IMR-90 (cell line): ENCODE measurements around the gene CUL1. TPM values are rescaled to one million over a fixed set of nuclear protein-coding genes. Genes with fewer than 3 reads are reported as not detected.

Experiments used
- ATAC-seq: fragments of 200-7000 bp; cut with Tn5 transposase; 2 replicates; pipeline ENCODE4 v1.9.1; 2020; ENCODE audit warnings: low read depth, mild to moderate bottlenecking, moderate library complexity
- BruUV-seq: library from RNA; stranded (reverse); fragments of 400-500 nt; replicated peaks from 2 replicates; lab custom pipeline; 2021; lab: Mats Ljungman, UMichigan
- CTCF ChIA-PET: fragments of 300-600 bp; formaldehyde crosslinking; extraction: SDS; loops from one replicate; lab custom pipeline; 2021; ENCODE audit warnings: antibody characterized with exemption; lab: Yijun Ruan, JAX
- POLR2A ChIA-PET: fragments of 300-600 bp; sonication (Branson Sonifier 250); formaldehyde crosslinking; loops from one replicate; lab custom pipeline; 2022; ENCODE audit warnings: antibody characterized with exemption; ENCODE audit not compliant: unreplicated experiment; lab: Charles Lee
- DNase-seq: peaks from one replicate; pipeline ENCODE4 v3.0.0; 2013
- H2AFZ ChIP-seq: replicated peaks from 2 replicates; pipeline ENCODE3; 2013; ENCODE audit warnings: low read length, mild to moderate bottlenecking; ENCODE audit not compliant: poor library complexity
- H2AK5ac ChIP-seq: 2 replicates; pipeline ENCODE4 v1.6.1; 2013; ENCODE audit warnings: low read depth, low read length, inconsistent platforms
- H2AK9ac ChIP-seq: replicated peaks from 2 replicates; pipeline ENCODE3; 2013; ENCODE audit warnings: mild to moderate bottlenecking, low read depth, low read length, moderate library complexity; ENCODE audit not compliant: poor library complexity
- H2BK120ac ChIP-seq: 2 replicates; pipeline ENCODE4 v1.6.1; 2013; ENCODE audit warnings: low read depth, low read length, inconsistent platforms
- H2BK15ac ChIP-seq: 3 replicates; pipeline ENCODE4 v1.6.1; 2013; ENCODE audit warnings: low read depth, low read length, inconsistent platforms
- H2BK20ac ChIP-seq: 2 replicates; pipeline ENCODE4 v1.6.1; 2013; ENCODE audit warnings: low read depth, mild to moderate bottlenecking, inconsistent platforms, low read length, moderate library complexity
- H2BK5ac ChIP-seq: 2 replicates; pipeline ENCODE4 v1.6.1; 2013; ENCODE audit warnings: mild to moderate bottlenecking, low read depth, low read length, inconsistent platforms; ENCODE audit not compliant: poor library complexity, severe bottlenecking
- H3K14ac ChIP-seq: replicated peaks from 2 replicates; pipeline ENCODE4 v1.6.1; 2013; ENCODE audit warnings: low read depth, low read length, inconsistent platforms
- H3K18ac ChIP-seq: 2 replicates; pipeline ENCODE4 v1.6.1; 2013; ENCODE audit warnings: low read depth, low read length, control low read depth
- H3K23ac ChIP-seq: 2 replicates; pipeline ENCODE4 v1.6.1; 2013; ENCODE audit warnings: low read depth, low read length, inconsistent platforms
- H3K27ac ChIP-seq: 2 replicates; pipeline ENCODE4 v1.5.1; 2013; ENCODE audit warnings: mild to moderate bottlenecking, control low read depth, low read length; ENCODE audit not compliant: insufficient read depth
- H3K27me3 ChIP-seq: 2 replicates; pipeline ENCODE4 v1.6.1; 2013; ENCODE audit warnings: low read length; ENCODE audit not compliant: control insufficient read depth, insufficient read depth
- H3K36me3 ChIP-seq: 2 replicates; pipeline ENCODE4 v1.6.1; 2013; ENCODE audit warnings: low read length, mixed read lengths; ENCODE audit not compliant: control insufficient read depth, insufficient read depth
- H3K4ac ChIP-seq: 2 replicates; pipeline ENCODE4 v1.6.1; 2013; ENCODE audit warnings: low read depth, low read length, inconsistent platforms
- H3K4me1 ChIP-seq: 2 replicates; pipeline ENCODE4 v1.6.1; 2013; ENCODE audit warnings: low read length, mixed read lengths; ENCODE audit not compliant: control insufficient read depth, insufficient read depth
- H3K4me2 ChIP-seq: 2 replicates; pipeline ENCODE4 v1.6.1; 2013; ENCODE audit warnings: low read depth, mild to moderate bottlenecking, control low read depth, low read length, moderate library complexity
- H3K4me3 ChIP-seq: 2 replicates; pipeline ENCODE4 v1.5.1; 2013; ENCODE audit warnings: low read depth, mild to moderate bottlenecking, control low read depth, low read length, moderate library complexity; ENCODE audit not compliant: insufficient read depth
- H3K56ac ChIP-seq: 2 replicates; pipeline ENCODE4 v1.6.1; 2013; ENCODE audit warnings: low read length, inconsistent platforms; ENCODE audit not compliant: insufficient read depth; ENCODE audit errors: extremely low read depth
- H3K79me1 ChIP-seq, 2 experiments: 2 replicates each; pipeline ENCODE4 v1.6.1; 2013; ENCODE audit warnings: low read length in 2 of 2, inconsistent platforms in 1 of 2, low read depth in 1 of 2
- H3K9ac ChIP-seq: 2 replicates; pipeline ENCODE4 v1.6.1; 2013; ENCODE audit warnings: low read depth, low read length, control low read depth
- H3K9me1 ChIP-seq: 2 replicates; pipeline ENCODE4 v1.6.1; 2013; ENCODE audit warnings: low read length, inconsistent platforms; ENCODE audit not compliant: insufficient read depth
- H3K9me3 ChIP-seq: 2 replicates; pipeline ENCODE4 v1.6.1; 2013; ENCODE audit warnings: low read length; ENCODE audit not compliant: control insufficient read depth, insufficient read depth
- H4K20me1 ChIP-seq: 2 replicates; pipeline ENCODE4 v1.6.1; 2013; ENCODE audit warnings: low read length, inconsistent platforms; ENCODE audit not compliant: insufficient read depth
- H4K5ac ChIP-seq: 2 replicates; pipeline ENCODE4 v1.6.1; 2013; ENCODE audit warnings: mild to moderate bottlenecking, low read depth, low read length, control low read depth
- H4K8ac ChIP-seq, 2 experiments: 2 replicates each; pipeline ENCODE4 v1.6.1; 2013; ENCODE audit warnings: low read depth in 2 of 2, low read length in 2 of 2, control low read depth in 1 of 2, inconsistent platforms in 1 of 2
- H4K91ac ChIP-seq: 2 replicates; pipeline ENCODE4 v1.6.1; 2013; ENCODE audit warnings: low read depth, low read length, inconsistent platforms; ENCODE audit not compliant: insufficient read depth
- BHLHE40 ChIP-seq: fragments of 150-350 bp; IDR thresholded peaks from 2 replicates; pipeline ENCODE4 v1.6.1; 2016; ENCODE audit warnings: mild to moderate bottlenecking, low read depth, low read length
- CEBPB ChIP-seq: IDR thresholded peaks from 2 replicates; pipeline ENCODE4 v1.6.1; 2012; ENCODE audit warnings: low read depth, low read length, improper control_type of control experiment
- CHD1 ChIP-seq: IDR thresholded peaks from 2 replicates; pipeline ENCODE4 v1.6.1; 2012; ENCODE audit warnings: low read depth, low read length, improper control_type of control experiment
- FOS ChIP-seq: fragments of 150-350 bp; IDR thresholded peaks from 2 replicates; pipeline ENCODE4 v1.6.1; 2016; ENCODE audit warnings: low read depth, low read length
- MAFK ChIP-seq: IDR thresholded peaks from 2 replicates; pipeline ENCODE4 v1.6.1; 2012; ENCODE audit warnings: low read depth, low read length, improper control_type of control experiment
- MAZ ChIP-seq: IDR thresholded peaks from 2 replicates; pipeline ENCODE4 v1.6.1; 2012; ENCODE audit warnings: low read depth, mild to moderate bottlenecking, low read length, improper control_type of control experiment, moderate library complexity, borderline replicate concordance
- MXI1 ChIP-seq: IDR thresholded peaks from 2 replicates; pipeline ENCODE4 v1.6.1; 2012; ENCODE audit warnings: low read depth, mild to moderate bottlenecking, low read length, moderate library complexity, borderline replicate concordance
- NFE2L2 ChIP-seq: fragments of 150-350 bp; IDR thresholded peaks from 2 replicates; pipeline ENCODE4 v1.6.1; 2016; ENCODE audit warnings: low read depth, mild to moderate bottlenecking, low read length
- POLR2A ChIP-seq: IDR thresholded peaks from 2 replicates; pipeline ENCODE4 v1.6.1; 2012; ENCODE audit warnings: mild to moderate bottlenecking, low read depth, low read length
- RAD21 ChIP-seq: IDR thresholded peaks from 2 replicates; pipeline ENCODE4 v1.6.1; 2012; ENCODE audit warnings: low read length, improper control_type of control experiment
- RCOR1 ChIP-seq: IDR thresholded peaks from 2 replicates; pipeline ENCODE4 v1.6.1; 2012; ENCODE audit warnings: mild to moderate bottlenecking, low read length, improper control_type of control experiment; ENCODE audit not compliant: insufficient replicate concordance
- RFX5 ChIP-seq: IDR thresholded peaks from 2 replicates; pipeline ENCODE4 v1.8.0; 2012; ENCODE audit warnings: low read depth, mild to moderate bottlenecking, low read length, moderate library complexity
- SMC3 ChIP-seq: fragments of 150-350 bp; IDR thresholded peaks from 2 replicates; pipeline ENCODE4 v1.6.1; 2016; ENCODE audit warnings: low read depth, mild to moderate bottlenecking, antibody characterized with exemption, low read length, moderate library complexity
- WGBS, 2 experiments: methylation state at CpG; one replicate each; pipeline versions ENCODE4 v1.1.5 to v1.1.7; 2013; ENCODE audit warnings: missing lambda C conversion rate in 2 of 2; ENCODE audit not compliant: insufficient read length in 1 of 2; ENCODE audit errors: extremely low coverage in 2 of 2; 5-methylcytosine and 5-hydroxymethylcytosine counted together
- dilution Hi-C: fragments of 300-500 bp; cut with HindIII; formaldehyde crosslinking; loops from one replicate; pipeline ENCODE4 v1.14.3; 2018; ENCODE audit warnings: low sequenced_read_pairs; ENCODE audit not compliant: unreplicated experiment
- in situ Hi-C: fragments of 300-500 bp; cut with MboI; formaldehyde crosslinking; loops from 3 replicates; pipeline ENCODE4 v1.14.3; 2019; ENCODE audit warnings: low sequenced_read_pairs, inconsistent platforms, mixed read lengths
- intact Hi-C: fragments of 100-400 bp; cut with micrococcal nuclease; formaldehyde crosslinking; loops from 2 replicates; pipeline ENCODE4 v1.10.0; 2022
- polyA plus RNA-seq, 3 experiments: library from polyadenylated mRNA; depleted of rRNA; stranded (reverse); fragments of >200 nt; gene quantifications; 2 replicates each; pipeline ENCODE4 v1.2.3, GENCODE V29; 2012; ENCODE audit warnings: low replicate concordance in 1 of 3
- total RNA-seq: library from RNA; depleted of rRNA; stranded (reverse); fragments of >200 nt; gene quantifications from 2 replicates; pipeline ENCODE4 v1.2.3, GENCODE V29; 2012
- TF ChIP-seq, protein P1 (sequence below): fragments of 150-350 bp; IDR thresholded peaks from 2 replicates; pipeline ENCODE4 v1.6.1; 2017; ENCODE audit warnings: mild to moderate bottlenecking, antibody characterized with exemption, low read length, low read depth
- TF ChIP-seq, protein P2 (sequence below): fragments of 150-350 bp; IDR thresholded peaks from 2 replicates; pipeline ENCODE4 v1.6.1; 2016; ENCODE audit warnings: low read depth, mild to moderate bottlenecking, low read length, moderate library complexity, borderline replicate concordance
- TF ChIP-seq, protein P3 (sequence below): conservative IDR thresholded peaks from 2 replicates; pipeline ENCODE4 v1.5.1; 2012; ENCODE audit warnings: mild to moderate bottlenecking, low read depth, low read length, improper control_type of control experiment

CUL1 gene
- total and polyA plus RNA-seq, 2 of the 4 experiments (the other 2 are of a cell fraction), result 44.0 to 46.2 TPM

DNA sequence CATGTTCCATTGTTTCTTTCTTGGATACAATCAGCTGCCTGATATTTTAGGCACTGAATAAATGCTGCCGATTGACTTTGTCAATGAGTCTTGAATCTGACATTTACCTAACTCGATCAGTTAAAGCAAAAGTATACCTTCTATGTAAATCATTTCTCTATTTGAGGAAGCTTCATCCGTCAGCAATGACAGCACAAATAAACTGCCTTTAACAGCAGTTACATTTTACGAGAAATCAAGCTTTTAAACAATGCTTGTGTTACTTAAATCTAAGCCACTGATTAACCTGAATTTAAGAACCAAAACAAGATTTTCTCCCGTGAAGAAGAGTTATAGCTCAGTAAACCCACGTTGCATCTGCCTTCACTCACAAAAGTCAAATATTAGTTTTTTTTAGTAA is 71.3 kb downstream of the CUL1 start:
- peaks cover 5% of the 10 kb centered on the region; the same call in 1 of the 2 replicates for H4K20me1 ChIP-seq
- dilution Hi-C loops, result no loop called here
- WGBS, 2 experiments, result no CpG with 5 or more reads among the region's 6 CpGs
- H3K9me3 ChIP-seq, result no peaks in the 10 kb centered on the region
- POLR2A ChIA-PET, result no interaction called here
- in situ Hi-C loops, result no loop called here
- H3K9me1 ChIP-seq, result peaks cover 6% of the 10 kb centered on the region
- no peak overlapping the region for H3K18ac ChIP-seq
- no peak overlapping the region for H4K5ac ChIP-seq
- H3K4me1 ChIP-seq, result peaks cover 5% of the 10 kb centered on the region
- ATAC-seq (no peak), DNase-seq (no peak)
- no peak overlapping the region for H2BK20ac ChIP-seq
- CTCF ChIA-PET, result interaction anchor here (0.7 kb wide), 1 partner anchor 193 kb away, joined by 4 read pairs; no protein-coding TSS in a partner anchor
- H3K14ac ChIP-seq, result no peak overlapping the region
- H3K4me2 ChIP-seq, result no peak overlapping the region
- peaks cover 19% of the 10 kb centered on the region for H3K36me3 ChIP-seq
- TF ChIP-seq POLR2A, result no peak
- no peak for TF ChIP-seq MAFK
- no peak for TF ChIP-seq CHD1
- no peak for TF ChIP-seq RFX5
- TF ChIP-seq, protein P1, sequence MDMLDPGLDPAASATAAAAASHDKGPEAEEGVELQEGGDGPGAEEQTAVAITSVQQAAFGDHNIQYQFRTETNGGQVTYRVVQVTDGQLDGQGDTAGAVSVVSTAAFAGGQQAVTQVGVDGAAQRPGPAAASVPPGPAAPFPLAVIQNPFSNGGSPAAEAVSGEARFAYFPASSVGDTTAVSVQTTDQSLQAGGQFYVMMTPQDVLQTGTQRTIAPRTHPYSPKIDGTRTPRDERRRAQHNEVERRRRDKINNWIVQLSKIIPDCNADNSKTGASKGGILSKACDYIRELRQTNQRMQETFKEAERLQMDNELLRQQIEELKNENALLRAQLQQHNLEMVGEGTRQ, result no peak
- TF ChIP-seq MXI1, result no peak
- TF ChIP-seq, protein P2, sequence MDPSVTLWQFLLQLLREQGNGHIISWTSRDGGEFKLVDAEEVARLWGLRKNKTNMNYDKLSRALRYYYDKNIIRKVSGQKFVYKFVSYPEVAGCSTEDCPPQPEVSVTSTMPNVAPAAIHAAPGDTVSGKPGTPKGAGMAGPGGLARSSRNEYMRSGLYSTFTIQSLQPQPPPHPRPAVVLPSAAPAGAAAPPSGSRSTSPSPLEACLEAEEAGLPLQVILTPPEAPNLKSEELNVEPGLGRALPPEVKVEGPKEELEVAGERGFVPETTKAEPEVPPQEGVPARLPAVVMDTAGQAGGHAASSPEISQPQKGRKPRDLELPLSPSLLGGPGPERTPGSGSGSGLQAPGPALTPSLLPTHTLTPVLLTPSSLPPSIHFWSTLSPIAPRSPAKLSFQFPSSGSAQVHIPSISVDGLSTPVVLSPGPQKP, result no peak
- no peak for TF ChIP-seq NFE2L2
- no peak for TF ChIP-seq MAZ
- no peak for TF ChIP-seq BHLHE40
- no peak for TF ChIP-seq RAD21
- no peak for TF ChIP-seq FOS
- TF ChIP-seq RCOR1, result no peak
- TF ChIP-seq SMC3, result no peak
- no peak for TF ChIP-seq CEBPB
- TF ChIP-seq, protein P3, sequence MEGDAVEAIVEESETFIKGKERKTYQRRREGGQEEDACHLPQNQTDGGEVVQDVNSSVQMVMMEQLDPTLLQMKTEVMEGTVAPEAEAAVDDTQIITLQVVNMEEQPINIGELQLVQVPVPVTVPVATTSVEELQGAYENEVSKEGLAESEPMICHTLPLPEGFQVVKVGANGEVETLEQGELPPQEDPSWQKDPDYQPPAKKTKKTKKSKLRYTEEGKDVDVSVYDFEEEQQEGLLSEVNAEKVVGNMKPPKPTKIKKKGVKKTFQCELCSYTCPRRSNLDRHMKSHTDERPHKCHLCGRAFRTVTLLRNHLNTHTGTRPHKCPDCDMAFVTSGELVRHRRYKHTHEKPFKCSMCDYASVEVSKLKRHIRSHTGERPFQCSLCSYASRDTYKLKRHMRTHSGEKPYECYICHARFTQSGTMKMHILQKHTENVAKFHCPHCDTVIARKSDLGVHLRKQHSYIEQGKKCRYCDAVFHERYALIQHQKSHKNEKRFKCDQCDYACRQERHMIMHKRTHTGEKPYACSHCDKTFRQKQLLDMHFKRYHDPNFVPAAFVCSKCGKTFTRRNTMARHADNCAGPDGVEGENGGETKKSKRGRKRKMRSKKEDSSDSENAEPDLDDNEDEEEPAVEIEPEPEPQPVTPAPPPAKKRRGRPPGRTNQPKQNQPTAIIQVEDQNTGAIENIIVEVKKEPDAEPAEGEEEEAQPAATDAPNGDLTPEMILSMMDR, result no peak
- H2BK15ac ChIP-seq, result no peak overlapping the region
- H3K79me1 ChIP-seq, result peaks cover 33% of the 10 kb centered on the region in 2 experiments
- no peak overlapping the region for H3K9ac ChIP-seq
- H2BK120ac ChIP-seq, result no peak overlapping the region
- H3K4ac ChIP-seq, result no peak overlapping the region
- no peak overlapping the region for H3K56ac ChIP-seq
- H3K27me3 ChIP-seq, result no peaks in the 10 kb centered on the region
- H3K4me3 ChIP-seq, result no peak overlapping the region
- BruUV-seq, result no TSS peak
- H3K23ac ChIP-seq, result no peak overlapping the region
- no peak overlapping the region for H2AFZ ChIP-seq
- H4K8ac ChIP-seq, result no peak overlapping the region
- H2AK9ac ChIP-seq, result no peak overlapping the region
- H3K27ac ChIP-seq, result no peak overlapping the region
- no peak overlapping the region for H4K91ac ChIP-seq
- intact Hi-C loops, result no loop called here
- no peak overlapping the region for H2AK5ac ChIP-seq
- no peak overlapping the region for H2BK5ac ChIP-seq
